Testis (tissue), 2 donors: ENCODE measurements around the gene TNFAIP1.

Experiments
- POLR2A ChIP-seq: fragments of 450-650 bp; IDR thresholded peaks from one replicate; pipeline ENCODE4 v1.6.1; 2017; ENCODE audit warnings: antibody characterized with exemption, mild to moderate bottlenecking, moderate library complexity
- TF ChIP-seq, protein P1 (sequence below), 3 experiments: fragments of 450-650 bp in 2 of 3; fragments of 200-600 bp in 1 of 3; sonication (generic) in 1 of 3; IDR thresholded peaks; one replicate each; pipeline ENCODE4 v1.5.1; 2016 to 2019; ENCODE audit warnings: antibody characterized with exemption in 3 of 3, mild to moderate bottlenecking in 2 of 3, moderate library complexity in 1 of 3

DNA sequence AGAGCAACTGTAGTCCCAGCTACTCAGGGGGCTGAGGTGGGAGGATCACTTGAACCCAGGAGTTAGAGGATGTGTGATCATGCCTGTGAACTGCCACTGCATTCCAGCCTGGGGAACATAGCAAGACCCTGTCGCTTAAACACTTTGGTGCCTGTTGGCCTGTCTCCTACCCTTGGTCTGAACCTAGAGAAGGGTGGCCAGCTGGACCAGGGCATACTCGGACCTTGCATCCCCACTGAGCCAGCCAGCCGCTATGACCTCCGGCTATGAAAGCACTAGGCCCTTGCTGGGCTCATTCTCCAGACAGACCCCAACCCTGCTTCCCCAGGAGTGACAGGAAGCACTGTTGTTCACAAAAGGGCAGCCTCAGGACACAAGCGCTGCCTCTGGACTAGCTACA lies 4.9 kb upstream of the TNFAIP1 start:
- TF ChIP-seq POLR2A, result no peak
- TF ChIP-seq, protein P1, sequence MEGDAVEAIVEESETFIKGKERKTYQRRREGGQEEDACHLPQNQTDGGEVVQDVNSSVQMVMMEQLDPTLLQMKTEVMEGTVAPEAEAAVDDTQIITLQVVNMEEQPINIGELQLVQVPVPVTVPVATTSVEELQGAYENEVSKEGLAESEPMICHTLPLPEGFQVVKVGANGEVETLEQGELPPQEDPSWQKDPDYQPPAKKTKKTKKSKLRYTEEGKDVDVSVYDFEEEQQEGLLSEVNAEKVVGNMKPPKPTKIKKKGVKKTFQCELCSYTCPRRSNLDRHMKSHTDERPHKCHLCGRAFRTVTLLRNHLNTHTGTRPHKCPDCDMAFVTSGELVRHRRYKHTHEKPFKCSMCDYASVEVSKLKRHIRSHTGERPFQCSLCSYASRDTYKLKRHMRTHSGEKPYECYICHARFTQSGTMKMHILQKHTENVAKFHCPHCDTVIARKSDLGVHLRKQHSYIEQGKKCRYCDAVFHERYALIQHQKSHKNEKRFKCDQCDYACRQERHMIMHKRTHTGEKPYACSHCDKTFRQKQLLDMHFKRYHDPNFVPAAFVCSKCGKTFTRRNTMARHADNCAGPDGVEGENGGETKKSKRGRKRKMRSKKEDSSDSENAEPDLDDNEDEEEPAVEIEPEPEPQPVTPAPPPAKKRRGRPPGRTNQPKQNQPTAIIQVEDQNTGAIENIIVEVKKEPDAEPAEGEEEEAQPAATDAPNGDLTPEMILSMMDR (IDR thresholded peaks at IDR 0.05), result no peak
